ENCODE results near the gene ST3GAL3.

Gene ST3GAL3

GRCh38 chr1:43843684-43844083 lies 136.3 kb downstream of the ST3GAL3 start:
- H3K4me3 ChIP-seq (ENCODE audit: low read length): no peak overlapping the region
- no peaks in the 10 kb centered on the region for H3K9me3 ChIP-seq (replicated peaks; ENCODE audit: low read length)
- no peak overlapping the region for H3K4me2 ChIP-seq (ENCODE audit: low read length)
- H3K36me3 ChIP-seq (ENCODE audit: insufficient read depth, low read length): peaks cover 14% of the 10 kb centered on the region
- peaks cover 14% of the 10 kb centered on the region for H3K4me1 ChIP-seq (ENCODE audit: control insufficient read depth, insufficient read depth, low read length)
- H3K9ac ChIP-seq (ENCODE audit: low read depth, low read length): no peak overlapping the region
- H3K27me3 ChIP-seq (ENCODE audit: control insufficient read depth, insufficient read depth, low read length): no peaks in the 10 kb centered on the region

DNA sequence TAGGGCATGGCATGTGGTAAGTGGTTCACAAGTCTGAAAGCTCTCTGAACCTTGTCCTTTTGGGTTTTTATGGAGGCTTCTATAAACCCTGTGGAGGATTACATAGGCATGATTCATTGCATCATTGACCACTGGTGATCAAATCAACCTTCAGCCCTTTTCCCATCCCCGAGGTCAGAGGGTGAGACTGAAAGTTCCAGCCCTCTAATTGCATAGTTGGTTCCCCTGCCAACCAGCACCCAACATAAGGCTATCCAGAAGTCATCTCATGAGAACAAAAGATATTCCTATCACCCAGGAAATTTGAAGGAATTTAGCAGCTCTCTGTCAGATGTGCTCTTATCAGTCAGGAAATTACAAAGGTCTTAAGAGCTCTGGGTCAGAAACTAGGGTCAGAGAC lies 136.8 kb downstream of the ST3GAL3 start:
- Histone ChIP-seq H3K4me3 (ENCODE audit: low read length) (no peak overlapping the region), H3K9ac (ENCODE audit: low read depth, low read length) (no peak overlapping the region), H3K9me3 (replicated peaks; ENCODE audit: low read length) (no peaks in the 10 kb centered on the region), H3K4me1 (ENCODE audit: control insufficient read depth, insufficient read depth, low read length) (peaks cover 14% of the 10 kb centered on the region), H3K36me3 (ENCODE audit: insufficient read depth, low read length) (peaks cover 12% of the 10 kb centered on the region), H3K4me2 (ENCODE audit: low read length) (no peak overlapping the region), H3K27me3 (ENCODE audit: control insufficient read depth, insufficient read depth, low read length) (no peaks in the 10 kb centered on the region)

DNA sequence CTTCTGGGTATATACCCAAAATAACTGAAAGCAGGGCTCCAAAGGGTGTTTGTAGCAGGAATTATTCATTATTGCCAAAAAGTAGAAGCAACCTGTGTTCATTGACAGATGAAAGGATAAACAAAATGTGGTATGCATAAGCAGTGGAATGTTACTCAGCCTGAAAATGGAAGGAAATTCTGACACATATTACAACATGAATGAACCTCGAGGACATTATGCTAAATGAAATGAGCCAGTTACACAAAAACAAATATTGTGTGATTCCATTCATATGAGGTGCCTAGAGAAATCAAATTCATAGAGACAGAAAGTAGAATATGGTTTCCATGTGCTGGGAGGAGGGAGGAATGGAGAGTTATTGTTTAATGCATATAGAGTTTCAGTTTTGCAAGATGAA lies 140.0 kb downstream of the ST3GAL3 start:
- H3K4me3 ChIP-seq (ENCODE audit: low read length): no peak overlapping the region
- no peaks in the 10 kb centered on the region for H3K9me3 ChIP-seq (replicated peaks; ENCODE audit: low read length)
- H3K27me3 ChIP-seq (ENCODE audit: control insufficient read depth, insufficient read depth, low read length): no peaks in the 10 kb centered on the region
- no peak overlapping the region for H3K9ac ChIP-seq (ENCODE audit: low read depth, low read length)
- H3K4me1 ChIP-seq (ENCODE audit: control insufficient read depth, insufficient read depth, low read length): peaks cover 14% of the 10 kb centered on the region
- H3K36me3 ChIP-seq (ENCODE audit: insufficient read depth, low read length): peaks cover under 1% of the 10 kb centered on the region
- H3K4me2 ChIP-seq (ENCODE audit: low read length): no peak overlapping the region

GRCh38 chr1:43847882-43848281 lies 140.5 kb downstream of the ST3GAL3 start:
- Histone ChIP-seq H3K27me3 (ENCODE audit: control insufficient read depth, insufficient read depth, low read length) (no peaks in the 10 kb centered on the region), H3K9me3 (replicated peaks; ENCODE audit: low read length) (no peaks in the 10 kb centered on the region), H3K4me2 (ENCODE audit: low read length) (no peak overlapping the region), H3K4me3 (ENCODE audit: low read length) (no peak overlapping the region), H3K36me3 (ENCODE audit: insufficient read depth, low read length) (no peaks in the 10 kb centered on the region), H3K4me1 (ENCODE audit: control insufficient read depth, insufficient read depth, low read length) (peaks cover 14% of the 10 kb centered on the region), H3K9ac (ENCODE audit: low read depth, low read length) (no peak overlapping the region)

DNA sequence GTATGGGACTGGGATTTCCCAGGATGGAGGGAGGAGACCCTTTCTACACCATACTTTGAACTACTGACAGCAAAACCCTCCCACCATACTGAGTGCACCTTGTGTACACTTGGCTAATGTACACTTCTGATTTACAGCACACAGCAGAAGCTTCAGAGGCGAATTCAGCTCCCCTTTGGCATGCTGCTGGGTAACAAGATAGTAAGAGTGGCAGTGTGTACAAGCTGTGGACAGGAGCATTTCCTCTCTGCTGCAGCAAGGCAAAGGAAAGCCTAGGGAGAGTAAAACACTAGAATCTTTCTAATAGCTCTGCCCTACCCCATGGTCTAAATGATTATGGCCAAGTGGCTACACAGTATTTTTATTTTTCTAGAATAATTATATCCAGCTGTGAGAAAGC lies 142.3 kb downstream of the ST3GAL3 start:
- Histone ChIP-seq H3K36me3 (ENCODE audit: insufficient read depth, low read length) (no peaks in the 10 kb centered on the region), H3K27me3 (ENCODE audit: control insufficient read depth, insufficient read depth, low read length) (no peaks in the 10 kb centered on the region), H3K9me3 (replicated peaks; ENCODE audit: low read length) (no peaks in the 10 kb centered on the region), H3K4me1 (ENCODE audit: control insufficient read depth, insufficient read depth, low read length) (peaks cover 17% of the 10 kb centered on the region), H3K4me3 (ENCODE audit: low read length) (no peak overlapping the region), H3K9ac (ENCODE audit: low read depth, low read length) (no peak overlapping the region), H3K4me2 (ENCODE audit: low read length) (no peak overlapping the region)

- Histone ChIP-seq H3K36me3 (ENCODE audit: insufficient read depth, low read length) (no peaks in the 10 kb centered on the region), H3K4me1 (ENCODE audit: control insufficient read depth, insufficient read depth, low read length) (peaks cover 17% of the 10 kb centered on the region), H3K4me2 (ENCODE audit: low read length) (no peak overlapping the region), H3K9ac (ENCODE audit: low read depth, low read length) (no peak overlapping the region), H3K9me3 (replicated peaks; ENCODE audit: low read length) (no peaks in the 10 kb centered on the region), H3K27me3 (ENCODE audit: control insufficient read depth, insufficient read depth, low read length) (no peaks in the 10 kb centered on the region), H3K4me3 (ENCODE audit: low read length) (no peak overlapping the region)
These were observed 143.4 kb downstream of the ST3GAL3 start for GRCh38 chr1:43850591-43851233.

DNA sequence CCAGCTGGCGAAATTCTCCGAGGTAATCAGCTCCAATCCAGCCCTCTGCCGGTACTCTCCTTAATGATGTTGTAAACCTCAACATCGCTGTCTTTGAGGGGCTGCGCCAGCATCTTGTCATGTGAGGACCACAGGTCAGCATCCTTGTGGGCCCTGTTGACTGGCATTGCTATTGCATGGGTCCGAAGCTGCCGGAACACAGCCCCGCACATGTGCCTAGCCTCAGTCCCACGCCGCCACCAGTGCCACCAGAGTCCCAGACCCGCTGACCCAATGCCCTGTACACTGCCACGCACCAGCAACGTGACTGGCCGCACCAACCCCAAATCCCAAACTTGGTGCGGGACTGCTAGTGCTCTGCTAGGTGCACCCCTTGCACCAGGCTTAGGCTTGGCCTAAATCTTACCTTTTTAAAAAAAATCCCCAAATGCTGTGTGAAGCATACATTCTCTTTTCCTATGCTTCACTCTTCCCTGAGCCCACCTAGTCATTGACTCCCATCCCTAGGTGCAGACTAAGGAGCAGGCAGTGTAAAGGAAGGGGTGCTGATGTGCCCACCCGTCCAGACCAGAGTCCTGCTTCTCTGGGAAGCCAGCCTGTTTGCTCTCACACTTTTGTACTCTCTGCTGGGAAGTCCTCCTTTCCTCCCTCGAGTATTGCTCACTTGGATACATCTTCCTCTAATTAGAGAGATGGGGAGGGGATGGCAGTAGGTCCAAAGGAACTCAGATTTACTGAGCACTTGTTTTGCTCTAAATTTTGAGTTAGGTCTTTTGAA lies 144.4 kb downstream of the ST3GAL3 start:
- Histone ChIP-seq H3K9ac (ENCODE audit: low read depth, low read length) (no peak overlapping the region), H3K9me3 (replicated peaks; ENCODE audit: low read length) (no peaks in the 10 kb centered on the region), H3K4me3 (ENCODE audit: low read length) (no peak overlapping the region), H3K4me1 (ENCODE audit: control insufficient read depth, insufficient read depth, low read length) (peaks cover 17% of the 10 kb centered on the region), H3K27me3 (ENCODE audit: control insufficient read depth, insufficient read depth, low read length) (no peaks in the 10 kb centered on the region), H3K36me3 (ENCODE audit: insufficient read depth, low read length) (no peaks in the 10 kb centered on the region), H3K4me2 (ENCODE audit: low read length) (no peak overlapping the region)

GRCh38 chr1:43853161-43853921 lies 146.0 kb downstream of the ST3GAL3 start:
- peaks cover 15% of the 10 kb centered on the region for H3K4me1 ChIP-seq (ENCODE audit: control insufficient read depth, insufficient read depth, low read length)
- no peak overlapping the region for H3K4me2 ChIP-seq (ENCODE audit: low read length)
- no peak overlapping the region for H3K9ac ChIP-seq (ENCODE audit: low read depth, low read length)
- no peaks in the 10 kb centered on the region for H3K27me3 ChIP-seq (ENCODE audit: control insufficient read depth, insufficient read depth, low read length)
- H3K36me3 ChIP-seq (ENCODE audit: insufficient read depth, low read length): no peaks in the 10 kb centered on the region
- H3K4me3 ChIP-seq (ENCODE audit: low read length): no peak overlapping the region
- no peaks in the 10 kb centered on the region for H3K9me3 ChIP-seq (replicated peaks; ENCODE audit: low read length)

GRCh38 chr1:43854473-43854872 lies 147.1 kb downstream of the ST3GAL3 start:
- H3K4me3 ChIP-seq (ENCODE audit: low read length): no peak overlapping the region
- H3K4me2 ChIP-seq (ENCODE audit: low read length): no peak overlapping the region
- H3K9me3 ChIP-seq (replicated peaks; ENCODE audit: low read length): no peaks in the 10 kb centered on the region
- H3K27me3 ChIP-seq (ENCODE audit: control insufficient read depth, insufficient read depth, low read length): no peaks in the 10 kb centered on the region
- H3K9ac ChIP-seq (ENCODE audit: low read depth, low read length): no peak overlapping the region
- H3K36me3 ChIP-seq (ENCODE audit: insufficient read depth, low read length): no peaks in the 10 kb centered on the region
- peaks cover 21% of the 10 kb centered on the region for H3K4me1 ChIP-seq (ENCODE audit: control insufficient read depth, insufficient read depth, low read length)

- H3K36me3 ChIP-seq (ENCODE audit: insufficient read depth, low read length): no peaks in the 10 kb centered on the region
- no peaks in the 10 kb centered on the region for H3K27me3 ChIP-seq (ENCODE audit: control insufficient read depth, insufficient read depth, low read length)
- no peak overlapping the region for H3K4me3 ChIP-seq (ENCODE audit: low read length)
- H3K9me3 ChIP-seq (replicated peaks; ENCODE audit: low read length): no peaks in the 10 kb centered on the region
- no peak overlapping the region for H3K4me2 ChIP-seq (ENCODE audit: low read length)
- H3K4me1 ChIP-seq (ENCODE audit: control insufficient read depth, insufficient read depth, low read length): peaks cover 26% of the 10 kb centered on the region
- H3K9ac ChIP-seq (ENCODE audit: low read depth, low read length): no peak overlapping the region
These were observed 148.9 kb downstream of the ST3GAL3 start for GRCh38 chr1:43856188-43856587.

DNA sequence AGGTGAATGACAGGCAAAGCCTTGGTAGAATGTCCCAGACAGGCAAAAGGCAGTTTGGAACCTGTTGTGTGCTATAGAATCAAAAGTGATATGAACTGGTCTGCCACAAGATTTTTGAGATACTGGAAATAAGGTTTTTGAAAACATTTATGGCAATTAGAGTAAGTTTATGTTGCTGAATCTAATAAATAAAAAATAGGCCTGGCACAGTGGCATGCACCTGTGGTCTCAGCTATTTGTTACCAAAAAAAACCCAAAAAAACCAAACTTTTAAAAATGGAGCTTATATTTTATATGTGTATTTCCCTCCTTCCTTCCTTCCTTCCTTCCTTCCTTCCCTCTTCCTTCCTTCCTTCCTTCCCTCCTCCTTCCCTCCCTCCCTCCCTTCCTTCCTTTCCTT lies 149.8 kb downstream of the ST3GAL3 start:
- Histone ChIP-seq H3K4me1 (ENCODE audit: control insufficient read depth, insufficient read depth, low read length) (peaks cover 27% of the 10 kb centered on the region), H3K4me2 (ENCODE audit: low read length) (no peak overlapping the region), H3K9ac (ENCODE audit: low read depth, low read length) (no peak overlapping the region), H3K9me3 (replicated peaks; ENCODE audit: low read length) (no peaks in the 10 kb centered on the region), H3K4me3 (ENCODE audit: low read length) (no peak overlapping the region), H3K27me3 (ENCODE audit: control insufficient read depth, insufficient read depth, low read length) (no peaks in the 10 kb centered on the region), H3K36me3 (ENCODE audit: insufficient read depth, low read length) (no peaks in the 10 kb centered on the region)
